ENCODE data around the gene HCST.
"Not testable (repeated sequence)": the region's sequence is repeated elsewhere in the genome, so short reads cannot be mapped to it uniquely, and the experiment has no call there.

The HCST gene, protein sequence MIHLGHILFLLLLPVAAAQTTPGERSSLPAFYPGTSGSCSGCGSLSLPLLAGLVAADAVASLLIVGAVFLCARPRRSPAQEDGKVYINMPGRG

DNA sequence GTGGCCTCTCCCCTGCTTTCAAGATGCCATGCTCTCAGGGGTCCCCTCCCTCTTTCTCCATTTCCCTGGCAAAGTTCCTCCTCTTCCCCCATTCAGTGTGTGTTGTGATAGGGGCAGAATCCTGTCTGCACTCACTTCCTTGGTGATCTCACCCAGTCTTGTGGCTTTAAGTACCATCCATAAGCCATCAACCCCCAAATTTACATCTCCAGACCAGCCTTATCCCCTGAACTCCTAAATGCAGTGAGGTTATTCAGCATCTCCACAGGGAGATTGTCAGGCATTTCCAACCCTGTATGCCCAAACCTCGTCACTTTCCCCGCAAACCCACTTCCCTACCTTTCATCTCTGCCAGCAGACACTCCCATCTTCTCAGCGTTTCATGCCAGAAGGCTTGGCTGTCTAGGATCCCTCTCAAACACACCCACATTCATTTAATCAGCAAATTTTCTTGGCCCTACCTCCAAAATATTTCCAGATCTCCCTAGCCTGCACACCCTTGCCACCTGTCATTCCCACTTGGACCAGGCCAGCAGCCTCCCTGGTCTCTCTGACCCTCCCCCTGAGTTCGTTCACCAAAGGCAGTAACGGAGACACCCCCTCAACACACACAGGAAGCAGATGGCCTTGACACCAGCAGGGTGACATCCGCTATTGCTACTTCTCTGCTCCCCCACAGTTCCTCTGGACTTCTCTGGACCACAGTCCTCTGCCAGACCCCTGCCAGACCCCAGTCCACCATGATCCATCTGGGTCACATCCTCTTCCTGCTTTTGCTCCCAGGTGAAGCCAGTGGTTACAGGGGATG, at the start of gene HCST:
TSS of gene HCST (plus strand) at position 676 of the 808 bp plus-strand sequence. CDS start at position 741, 65 bp downstream.
- DNase-seq (ENCODE audit: low read depth) = no peak

DNA sequence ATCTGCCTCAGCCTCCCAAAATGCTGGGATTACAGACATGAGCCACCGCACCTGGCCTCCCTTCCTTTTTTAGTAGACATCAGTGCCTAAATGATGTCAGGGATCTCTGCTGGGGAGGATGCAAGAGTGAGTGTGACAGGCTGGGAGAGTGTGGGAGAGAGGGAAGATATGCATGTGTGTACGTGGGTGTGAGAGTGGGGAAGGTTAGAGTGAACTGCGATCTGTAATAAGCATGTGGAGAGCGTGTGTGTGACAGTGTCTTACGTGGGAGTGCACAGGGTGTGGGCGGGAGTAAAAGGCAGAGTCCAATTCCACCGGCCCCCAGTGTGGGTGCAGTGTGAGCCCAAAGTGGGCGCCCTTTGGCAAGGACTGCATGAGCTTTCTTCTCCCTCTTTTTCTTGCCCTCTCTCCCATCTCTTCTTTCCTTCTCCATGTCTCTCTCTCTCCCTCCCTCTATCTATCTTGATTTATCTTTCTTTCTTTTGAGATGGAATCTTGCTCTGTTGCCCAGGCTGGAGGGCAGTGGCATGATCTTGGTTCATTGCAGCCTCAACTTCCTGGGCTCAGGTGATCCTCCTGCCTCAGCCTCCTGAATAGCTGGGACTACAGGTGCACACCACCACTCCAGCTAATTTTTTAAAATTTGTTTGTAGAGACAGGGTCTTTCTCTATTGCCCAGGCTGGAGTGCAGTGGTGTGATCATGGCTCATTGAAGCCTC, 49.1 kb upstream of the HCST start:
- no peak for DNase-seq (ENCODE audit: low read depth)

DNA sequence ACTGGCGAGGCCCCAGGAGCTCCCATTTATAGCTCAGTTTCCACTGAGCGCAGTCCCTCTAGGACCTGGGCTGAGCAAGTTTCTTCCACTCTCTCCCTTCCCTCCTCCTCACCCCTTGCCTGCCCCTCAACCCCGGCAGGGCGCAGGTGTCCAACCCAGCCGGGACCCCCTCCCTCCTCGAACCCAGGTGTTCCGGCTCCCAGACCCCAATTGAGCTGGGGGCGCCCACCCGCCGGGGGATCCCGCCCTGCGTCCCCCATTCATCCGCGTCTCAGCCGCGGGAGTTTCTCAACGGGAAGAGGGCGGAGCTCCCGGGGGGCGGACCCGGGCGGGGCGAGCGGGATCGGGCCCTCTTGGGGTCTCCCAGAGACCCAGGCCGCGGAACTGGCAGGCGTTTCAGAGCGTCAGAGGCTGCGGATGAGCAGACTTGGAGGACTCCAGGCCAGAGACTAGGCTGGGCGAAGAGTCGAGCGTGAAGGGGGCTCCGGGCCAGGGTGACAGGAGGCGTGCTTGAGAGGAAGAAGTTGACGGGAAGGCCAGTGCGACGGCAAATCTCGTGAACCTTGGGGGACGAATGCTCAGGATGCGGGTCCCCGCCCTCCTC, 45.7 kb upstream of the HCST start, which contains the start of gene KIRREL2:
TSS of gene KIRREL2 (plus strand) at position 366 of the 604 bp plus-strand sequence. CDS start at position 575, 209 bp downstream.
- DNase-seq (ENCODE audit: low read depth) = no peak

DNA sequence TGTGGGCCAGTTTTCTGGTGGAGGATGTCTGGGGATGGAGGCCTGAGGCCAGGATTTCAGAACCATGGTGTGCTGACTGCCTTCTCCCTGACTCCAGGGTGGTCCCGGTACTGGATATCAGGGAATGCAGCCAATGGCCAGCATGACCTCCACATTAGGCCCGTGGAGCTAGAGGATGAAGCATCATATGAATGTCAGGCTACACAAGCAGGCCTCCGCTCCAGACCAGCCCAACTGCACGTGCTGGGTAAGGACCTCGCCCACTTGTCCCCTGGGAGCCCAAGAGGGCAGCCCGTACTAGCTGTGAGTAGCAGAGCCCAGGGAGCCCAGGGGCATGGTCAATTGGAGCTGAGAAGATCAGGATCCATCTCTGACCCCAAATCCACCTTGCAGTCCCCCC, 44.0 kb upstream of the HCST start:
- no peak for DNase-seq (ENCODE audit: low read depth)

DNA sequence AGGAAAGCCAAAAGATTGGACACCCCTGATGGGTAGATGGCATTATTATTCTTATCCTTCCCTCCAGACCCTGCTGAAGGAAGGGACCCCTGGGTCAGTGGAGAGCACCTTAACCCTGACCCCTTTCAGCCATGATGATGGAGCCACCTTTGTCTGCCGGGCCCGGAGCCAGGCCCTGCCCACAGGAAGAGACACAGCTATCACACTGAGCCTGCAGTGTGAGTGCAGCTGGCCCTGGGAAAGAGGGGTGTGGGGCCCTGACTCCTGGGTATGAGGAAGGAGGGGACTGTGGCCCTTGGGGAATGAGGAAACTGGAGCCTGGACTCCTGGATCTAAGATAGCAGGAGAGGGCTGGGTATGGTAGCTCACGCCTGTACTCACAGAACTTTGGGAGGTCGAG, 42.9 kb upstream of the HCST start:
- DNase-seq (ENCODE audit: low read depth) = no peak

DNA sequence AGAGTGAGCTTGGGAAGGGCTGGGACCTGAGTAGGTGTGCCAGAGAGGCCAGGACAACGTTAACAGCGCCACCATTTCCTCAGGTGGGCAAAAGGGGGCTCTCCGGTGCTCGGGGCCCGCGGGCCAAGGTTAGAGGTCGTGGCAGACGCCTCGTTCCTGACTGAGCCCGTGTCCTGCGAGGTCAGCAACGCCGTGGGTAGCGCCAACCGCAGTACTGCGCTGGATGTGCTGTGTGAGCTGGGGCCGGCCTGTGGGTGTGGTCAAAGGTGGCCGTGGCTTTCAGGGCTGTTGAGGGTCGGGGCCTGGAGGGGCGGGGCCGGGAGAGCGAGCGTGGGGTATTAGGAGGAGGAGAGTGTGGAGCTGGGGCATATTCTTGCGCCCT, 41.9 kb upstream of the HCST start:
- no peak for DNase-seq (ENCODE audit: low read depth)

DNA sequence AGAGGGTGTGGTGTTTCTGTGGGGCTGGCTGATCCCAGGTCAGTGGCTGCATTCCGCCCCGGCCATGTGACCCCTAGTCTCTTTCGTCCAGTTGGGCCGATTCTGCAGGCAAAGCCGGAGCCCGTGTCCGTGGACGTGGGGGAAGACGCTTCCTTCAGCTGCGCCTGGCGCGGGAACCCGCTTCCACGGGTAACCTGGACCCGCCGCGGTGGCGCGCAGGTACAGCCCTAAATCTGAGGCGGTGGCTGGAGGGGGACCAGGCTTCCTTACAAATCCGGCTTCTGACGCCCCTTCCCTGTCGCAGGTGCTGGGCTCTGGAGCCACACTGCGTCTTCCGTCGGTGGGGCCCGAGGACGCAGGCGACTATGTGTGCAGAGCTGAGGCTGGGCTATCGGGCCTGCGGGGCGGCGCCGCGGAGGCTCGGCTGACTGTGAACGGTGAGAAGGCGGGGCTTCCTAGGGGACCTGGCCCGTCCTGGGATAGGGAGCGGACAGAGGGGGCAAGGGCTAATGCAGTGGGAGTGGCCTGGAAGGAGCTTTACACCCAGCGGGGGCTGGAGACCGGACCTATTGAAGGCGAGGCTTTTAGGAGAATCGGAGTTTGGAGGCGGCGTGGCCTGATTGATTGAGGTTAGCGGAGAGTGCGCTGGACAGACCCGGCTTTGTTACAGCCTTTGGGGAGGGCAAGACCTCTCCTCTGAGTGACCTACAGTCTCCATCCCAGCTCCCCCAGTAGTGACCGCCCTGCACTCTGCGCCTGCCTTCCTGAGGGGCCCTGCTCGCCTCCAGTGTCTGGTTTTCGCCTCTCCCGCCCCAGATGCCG, 41.3 kb upstream of the HCST start:
- no peak for DNase-seq (ENCODE audit: low read depth)

DNA sequence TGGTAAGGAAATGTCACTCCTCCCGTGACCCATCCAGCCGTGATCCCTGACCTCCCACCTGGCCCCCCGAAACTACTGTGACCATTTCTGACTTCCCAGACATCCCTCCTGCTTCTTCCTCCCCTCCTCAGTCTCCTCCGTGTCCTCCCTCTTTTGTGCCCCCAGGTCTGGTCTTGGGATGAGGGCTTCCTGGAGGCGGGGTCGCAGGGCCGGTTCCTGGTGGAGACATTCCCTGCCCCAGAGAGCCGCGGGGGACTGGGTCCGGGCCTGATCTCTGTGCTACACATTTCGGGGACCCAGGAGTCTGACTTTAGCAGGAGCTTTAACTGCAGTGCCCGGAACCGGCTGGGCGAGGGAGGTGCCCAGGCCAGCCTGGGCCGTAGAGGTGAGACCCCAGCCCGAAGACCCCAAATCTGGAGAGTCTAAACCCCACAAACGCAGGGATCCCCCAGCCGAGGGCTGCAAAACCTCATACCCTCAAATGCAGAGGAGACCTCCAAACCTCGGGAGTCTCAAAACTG, 40.6 kb upstream of the HCST start:
- DNase-seq (ENCODE audit: low read depth) = no peak

DNA sequence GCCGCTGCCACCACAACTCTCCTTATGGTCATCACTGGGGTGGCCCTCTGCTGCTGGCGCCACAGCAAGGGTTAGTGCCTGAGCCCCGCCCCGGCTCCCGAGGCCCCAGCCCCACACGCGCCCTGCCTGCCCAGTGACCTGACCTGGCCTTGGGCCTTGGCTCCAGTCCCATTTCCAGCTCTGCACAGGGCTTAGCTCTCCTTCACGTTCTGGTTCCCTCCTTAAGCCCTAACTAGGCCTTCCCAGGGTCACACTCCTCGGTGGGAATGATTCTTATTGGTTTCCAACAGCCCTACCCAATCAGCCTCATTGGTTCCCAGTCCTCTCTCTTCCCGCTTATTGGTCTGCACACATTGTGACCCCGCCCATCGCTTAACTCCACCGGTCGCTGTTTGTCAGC, 39.8 kb upstream of the HCST start:
- no peak for DNase-seq (ENCODE audit: low read depth)

DNA sequence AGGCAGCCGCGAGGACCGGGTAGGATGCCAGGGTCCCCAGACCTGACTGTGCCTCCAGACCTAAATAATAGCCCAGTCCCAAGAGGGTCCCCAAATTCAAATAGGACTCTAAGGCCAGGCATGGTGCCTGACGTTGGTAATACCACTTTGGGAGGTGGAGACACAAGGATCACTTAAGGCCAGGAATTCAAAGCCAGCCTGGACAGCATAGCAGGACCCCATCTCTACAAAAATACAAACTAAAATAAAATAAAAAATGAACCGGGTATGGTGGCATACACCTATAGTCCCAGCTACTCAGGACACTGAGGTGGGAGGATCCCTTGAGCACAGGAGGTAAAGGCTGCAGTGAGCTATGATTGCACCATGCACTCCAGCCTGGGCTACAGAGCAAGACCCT, 39.3 kb upstream of the HCST start:
- DNase-seq (ENCODE audit: low read depth) = no peak

DNA sequence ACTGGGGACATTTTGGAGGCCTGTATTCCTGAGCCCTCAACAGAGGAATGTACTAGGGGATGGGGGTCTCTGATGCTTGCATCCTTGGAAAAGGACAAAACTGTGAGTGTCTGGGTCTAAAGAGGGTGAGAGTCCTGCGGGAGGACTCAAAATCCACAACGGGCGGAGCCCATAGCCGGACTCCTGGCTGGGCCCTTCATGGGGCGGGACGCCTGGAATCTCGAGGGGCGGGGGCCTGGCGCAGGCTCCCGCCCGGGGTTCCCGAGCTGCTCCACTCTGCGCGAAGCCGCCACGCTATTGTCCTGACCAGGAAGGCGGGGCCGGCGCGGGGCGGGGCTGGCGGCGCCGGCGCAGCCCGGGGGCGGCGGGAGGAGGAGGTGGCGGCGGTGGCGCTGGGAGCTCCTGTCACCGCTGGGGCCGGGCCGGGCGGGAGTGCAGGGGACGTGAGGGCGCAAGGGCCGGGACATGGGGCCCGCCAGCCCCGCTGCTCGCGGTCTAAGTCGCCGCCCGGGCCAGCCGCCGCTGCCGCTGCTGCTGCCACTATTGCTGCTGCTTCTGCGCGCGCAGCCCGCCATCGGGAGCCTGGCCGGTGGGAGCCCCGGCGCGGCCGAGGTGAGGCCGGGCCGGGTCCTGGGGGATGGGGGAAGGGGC, 34.0 kb upstream of the HCST start, which contains the start of gene APLP1:
TSS of gene APLP1 (plus strand) at position 403 of the 651 bp plus-strand sequence. CDS start at position 466, 63 bp downstream.
- DNase-seq (ENCODE audit: low read depth) = no peak

DNA sequence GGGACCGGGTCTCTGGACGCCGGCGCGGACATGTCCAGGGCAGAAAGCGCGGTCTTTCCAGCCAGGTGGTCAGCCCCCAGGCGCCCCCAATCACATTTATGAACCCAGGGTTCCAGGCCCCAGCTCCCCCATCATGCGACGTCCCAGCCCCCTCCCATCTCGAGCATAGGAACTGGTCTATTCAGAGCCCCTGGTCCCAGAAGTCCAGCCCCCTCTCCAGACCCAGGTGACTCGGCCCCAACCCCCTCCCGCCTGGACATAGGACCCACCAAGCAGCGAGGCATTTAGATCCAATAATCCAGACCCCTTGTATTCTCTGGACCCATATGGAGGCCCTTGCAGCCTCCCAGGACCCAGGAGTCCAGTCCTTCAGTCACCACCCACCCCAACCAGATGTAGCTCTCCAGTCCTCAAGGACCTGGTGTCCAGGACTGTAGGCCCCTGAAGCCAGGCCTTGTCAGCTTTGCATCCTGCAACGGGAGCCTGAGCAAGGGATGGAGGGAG, 33.5 kb upstream of the HCST start:
- DNase-seq (ENCODE audit: low read depth) = no peak

DNA sequence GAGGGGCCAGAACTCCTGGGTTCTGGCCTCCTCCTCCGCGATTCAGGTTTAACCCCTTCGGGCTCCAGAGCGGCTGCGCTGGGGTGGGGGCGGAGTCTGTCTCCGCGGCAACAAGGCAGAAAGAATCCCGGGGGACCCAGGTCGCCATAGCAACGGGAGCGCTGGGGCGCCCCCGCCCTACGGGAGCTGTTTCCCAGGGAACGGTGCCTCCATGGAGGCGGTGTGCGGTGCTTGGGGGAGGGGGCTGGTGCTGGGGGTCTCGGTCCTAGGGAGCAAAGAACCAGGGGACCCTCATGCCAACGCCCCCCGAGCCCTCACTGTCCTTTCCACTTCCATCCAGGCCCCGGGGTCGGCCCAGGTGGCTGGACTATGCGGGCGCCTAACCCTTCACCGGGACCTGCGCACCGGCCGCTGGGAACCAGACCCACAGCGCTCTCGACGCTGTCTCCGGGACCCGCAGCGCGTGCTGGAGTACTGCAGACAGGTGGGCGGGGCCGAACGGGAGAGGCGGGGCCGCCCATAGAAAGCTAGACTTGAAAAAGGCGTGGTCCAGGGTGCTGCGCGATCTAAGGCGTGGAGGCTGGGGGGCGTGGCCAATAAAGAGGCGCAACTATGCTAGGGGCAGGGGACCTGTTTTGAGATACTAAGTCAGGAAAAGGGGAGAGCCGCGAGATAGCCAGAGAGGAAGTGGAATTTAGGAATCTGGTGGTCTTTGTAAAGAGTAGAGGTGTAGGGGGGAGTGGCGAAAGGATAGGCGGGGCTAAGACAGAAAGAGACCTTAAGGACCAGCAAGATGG, 32.8 kb upstream of the HCST start:
- DNase-seq (ENCODE audit: low read depth) = no peak

DNA sequence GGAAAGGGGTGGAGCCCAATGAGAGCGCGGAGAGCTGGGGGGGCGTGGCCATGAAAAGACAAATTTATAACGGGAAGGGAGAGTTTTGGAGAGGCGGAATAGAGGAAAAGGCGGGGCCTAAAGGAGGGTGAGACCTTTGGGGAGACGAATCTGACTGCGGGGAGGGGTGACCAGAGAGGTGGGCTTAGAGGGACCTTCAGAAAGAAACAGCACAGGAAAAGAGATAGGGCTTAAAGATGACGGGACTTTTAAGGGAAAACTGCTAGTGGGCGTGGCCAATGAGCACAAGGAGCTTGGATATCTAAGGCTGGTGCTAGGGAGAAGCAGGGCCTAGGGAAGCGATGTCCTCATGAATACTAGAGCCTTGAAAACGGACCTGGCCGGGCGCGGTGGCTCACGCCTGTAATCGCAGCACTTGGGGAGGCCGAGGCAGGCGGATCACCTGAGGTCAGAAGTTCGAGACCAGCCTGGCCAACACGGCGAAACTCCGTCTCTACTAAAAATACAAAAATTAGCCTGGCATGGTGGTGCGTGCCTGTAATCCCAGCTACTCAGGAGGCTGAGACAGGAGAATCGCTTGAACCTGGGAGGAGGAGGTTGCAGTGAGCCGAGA, 32.1 kb upstream of the HCST start:
- DNase-seq (ENCODE audit: low read depth) = not testable (repeated sequence)

DNA sequence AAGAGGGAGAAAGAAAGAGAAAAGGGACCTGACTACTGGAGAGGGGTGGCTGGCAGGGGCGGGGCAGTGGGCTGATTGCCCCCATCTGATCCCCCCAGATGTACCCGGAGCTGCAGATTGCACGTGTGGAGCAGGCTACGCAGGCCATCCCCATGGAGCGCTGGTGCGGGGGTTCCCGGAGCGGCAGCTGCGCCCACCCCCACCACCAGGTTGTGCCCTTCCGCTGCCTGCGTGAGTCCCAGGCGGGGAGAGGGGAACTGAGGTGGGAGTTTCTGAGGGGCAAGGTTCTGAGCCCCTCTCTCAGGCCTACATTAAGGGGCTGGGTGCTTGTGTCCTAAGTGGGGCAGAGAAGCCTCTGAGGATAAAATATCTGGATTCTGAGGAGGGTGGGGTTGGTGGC, 31.5 kb upstream of the HCST start:
- DNase-seq (ENCODE audit: low read depth) = no peak

DNA sequence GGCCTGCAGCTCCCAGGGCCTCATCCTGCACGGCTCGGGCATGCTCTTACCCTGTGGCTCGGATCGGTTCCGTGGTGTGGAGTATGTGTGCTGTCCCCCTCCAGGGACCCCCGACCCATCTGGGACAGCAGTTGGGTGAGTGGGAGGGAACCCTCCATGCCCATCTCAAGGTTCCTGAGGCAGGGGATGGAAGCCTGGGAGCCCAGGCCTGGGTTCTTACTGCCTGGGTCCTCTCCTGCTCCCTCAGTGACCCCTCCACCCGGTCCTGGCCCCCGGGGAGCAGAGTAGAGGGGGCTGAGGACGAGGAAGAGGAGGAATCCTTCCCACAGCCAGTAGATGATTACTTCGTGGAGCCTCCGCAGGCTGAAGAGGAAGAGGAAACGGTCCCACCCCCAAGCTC, 30.7 kb upstream of the HCST start:
- DNase-seq (ENCODE audit: low read depth) = no peak

DNA sequence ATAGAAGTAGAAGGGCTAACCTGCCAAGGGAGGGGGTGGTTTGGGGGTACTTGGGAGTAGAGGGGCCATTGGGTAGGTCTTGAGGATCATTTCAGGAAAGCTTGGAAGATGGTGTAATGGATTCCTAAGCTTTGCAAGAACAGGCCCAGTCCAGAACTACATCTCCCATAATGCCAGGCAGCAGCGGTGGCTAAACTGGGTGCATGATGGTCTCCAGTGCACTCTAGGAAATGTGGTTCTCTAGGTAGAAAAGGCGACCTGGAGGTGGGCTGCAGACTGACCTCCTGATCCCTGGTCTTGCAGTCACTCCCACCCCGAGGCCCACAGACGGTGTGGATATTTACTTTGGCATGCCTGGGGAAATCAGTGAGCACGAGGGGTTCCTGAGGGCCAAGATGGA, 30.1 kb upstream of the HCST start:
- no peak for DNase-seq (ENCODE audit: low read depth)

DNA sequence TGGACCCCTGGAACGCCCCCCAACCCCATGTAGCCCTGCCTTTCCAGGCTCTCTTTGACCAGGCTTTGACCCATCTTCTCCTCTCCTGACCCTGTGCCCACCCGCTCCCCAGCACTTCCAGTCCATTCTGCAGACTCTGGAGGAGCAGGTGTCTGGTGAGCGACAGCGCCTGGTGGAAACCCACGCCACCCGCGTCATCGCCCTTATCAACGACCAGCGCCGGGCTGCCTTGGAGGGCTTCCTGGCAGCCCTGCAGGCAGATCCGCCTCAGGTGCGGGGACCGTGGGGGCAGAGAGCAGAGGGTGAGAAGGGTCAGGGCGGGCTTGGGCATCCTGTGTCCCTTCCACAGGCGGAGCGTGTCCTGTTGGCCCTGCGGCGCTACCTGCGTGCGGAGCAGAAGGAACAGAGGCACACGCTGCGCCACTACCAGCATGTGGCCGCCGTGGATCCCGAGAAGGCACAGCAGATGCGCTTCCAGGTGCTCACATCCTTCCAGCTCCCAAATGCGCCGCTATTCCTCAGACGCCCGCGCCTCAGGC, 27.9 kb upstream of the HCST start:
- DNase-seq (ENCODE audit: low read depth) = no peak

DNA sequence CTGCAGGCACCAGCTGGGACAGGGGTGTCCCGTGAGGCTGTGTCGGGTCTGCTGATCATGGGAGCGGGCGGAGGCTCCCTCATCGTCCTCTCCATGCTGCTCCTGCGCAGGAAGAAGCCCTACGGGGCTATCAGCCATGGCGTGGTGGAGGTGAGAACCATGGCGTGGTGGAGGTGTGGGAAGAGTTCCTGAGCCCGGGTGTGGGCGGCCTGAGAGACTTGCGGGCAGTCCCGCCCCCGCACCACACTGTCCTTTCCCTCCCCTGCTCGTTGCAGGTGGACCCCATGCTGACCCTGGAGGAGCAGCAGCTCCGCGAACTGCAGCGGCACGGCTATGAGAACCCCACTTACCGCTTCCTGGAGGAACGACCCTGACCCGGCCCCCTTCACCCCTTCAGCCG, 23.3 kb upstream of the HCST start:
- DNase-seq (ENCODE audit: low read depth) = no peak
